ENCODE data around the gene TWIST2. TPM values are rescaled to one million over a fixed set of nuclear protein-coding genes. Genes with fewer than 3 reads are reported as not detected.

TWIST2 gene
- total RNA-seq, 2 donors from 2014 or later = 41.4 to 62.1 TPM

DNA sequence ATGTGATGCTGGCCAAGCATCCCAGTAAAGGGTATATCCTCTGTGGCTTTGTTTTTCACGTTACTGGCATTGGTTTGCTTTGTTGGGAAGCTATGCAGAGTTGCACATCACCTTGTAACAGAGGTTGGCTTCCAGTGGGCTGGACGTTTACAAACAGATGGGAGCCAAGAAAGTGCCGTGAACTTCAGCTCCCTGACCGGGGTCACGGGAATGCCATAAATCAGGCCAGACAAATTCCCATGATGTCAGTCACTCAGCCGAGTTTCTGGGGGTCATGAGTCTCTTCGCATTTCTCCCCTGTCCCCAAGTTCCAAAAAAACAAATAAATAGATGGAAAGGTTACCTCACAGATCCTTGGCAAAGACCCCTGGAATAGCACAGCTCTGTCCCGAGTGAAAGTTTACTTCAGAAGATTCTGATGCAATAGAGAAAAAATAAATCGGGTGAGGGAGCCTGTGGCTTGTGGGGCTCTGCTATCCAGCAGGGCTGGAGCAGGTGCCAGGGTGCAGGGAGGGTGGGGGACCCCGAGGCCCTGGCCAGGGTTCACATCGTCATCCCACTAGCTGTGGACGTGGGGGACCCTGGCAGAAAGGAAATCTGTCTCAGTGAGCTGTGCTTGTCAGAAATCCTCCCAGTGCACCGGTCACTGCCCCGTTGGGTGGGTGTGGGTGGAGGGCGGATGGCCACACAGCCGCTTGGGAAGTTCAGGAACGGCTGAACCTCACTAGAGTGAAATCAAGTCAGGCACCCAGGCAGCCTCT is 27.8 kb downstream of the TWIST2 start:
- H3K27ac ChIP-seq = no peak overlapping the region
- no peaks in the 10 kb centered on the region for H3K9me3 ChIP-seq
- no peaks in the 10 kb centered on the region for H3K4me1 ChIP-seq (ENCODE audit: control insufficient read depth in 1 of 2, low read depth in 2 of 2)
- H3K27me3 ChIP-seq (replicated peaks; ENCODE audit: insufficient read depth) = no peaks in the 10 kb centered on the region
- H3K36me3 ChIP-seq = no peaks in the 10 kb centered on the region
- H3K4me3 ChIP-seq = no peak overlapping the region
- no peak for DNase-seq (ENCODE audit: low spot score)
- no peak for ATAC-seq (ENCODE audit: insufficient number of reproducible peaks, low FRiP score, low read depth)
- TF ChIP-seq, protein P1, sequence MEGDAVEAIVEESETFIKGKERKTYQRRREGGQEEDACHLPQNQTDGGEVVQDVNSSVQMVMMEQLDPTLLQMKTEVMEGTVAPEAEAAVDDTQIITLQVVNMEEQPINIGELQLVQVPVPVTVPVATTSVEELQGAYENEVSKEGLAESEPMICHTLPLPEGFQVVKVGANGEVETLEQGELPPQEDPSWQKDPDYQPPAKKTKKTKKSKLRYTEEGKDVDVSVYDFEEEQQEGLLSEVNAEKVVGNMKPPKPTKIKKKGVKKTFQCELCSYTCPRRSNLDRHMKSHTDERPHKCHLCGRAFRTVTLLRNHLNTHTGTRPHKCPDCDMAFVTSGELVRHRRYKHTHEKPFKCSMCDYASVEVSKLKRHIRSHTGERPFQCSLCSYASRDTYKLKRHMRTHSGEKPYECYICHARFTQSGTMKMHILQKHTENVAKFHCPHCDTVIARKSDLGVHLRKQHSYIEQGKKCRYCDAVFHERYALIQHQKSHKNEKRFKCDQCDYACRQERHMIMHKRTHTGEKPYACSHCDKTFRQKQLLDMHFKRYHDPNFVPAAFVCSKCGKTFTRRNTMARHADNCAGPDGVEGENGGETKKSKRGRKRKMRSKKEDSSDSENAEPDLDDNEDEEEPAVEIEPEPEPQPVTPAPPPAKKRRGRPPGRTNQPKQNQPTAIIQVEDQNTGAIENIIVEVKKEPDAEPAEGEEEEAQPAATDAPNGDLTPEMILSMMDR (IDR thresholded peaks at IDR 0.05) = no peak

DNA sequence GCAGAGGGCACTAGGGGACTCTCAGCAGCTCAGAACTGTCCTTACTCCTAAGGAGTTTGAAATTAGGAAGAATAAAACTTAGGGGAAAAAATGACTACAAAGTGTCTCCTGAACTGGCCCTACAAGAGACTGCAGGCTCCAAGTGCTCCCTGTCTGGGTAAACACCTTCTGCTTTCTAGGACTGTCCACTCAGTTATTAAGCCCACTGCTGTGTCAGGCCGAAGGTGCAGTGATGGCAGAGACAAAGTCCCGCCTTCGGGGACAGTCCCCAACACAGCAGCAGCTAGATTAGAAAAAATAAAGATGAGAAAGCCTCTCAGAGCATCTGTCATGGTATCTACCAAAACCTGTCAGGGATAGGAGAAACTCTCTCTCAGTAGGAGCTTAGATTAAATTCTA is 28.3 kb downstream of the TWIST2 start:
- DNase-seq (ENCODE audit: low spot score) (no peak), ATAC-seq (ENCODE audit: insufficient number of reproducible peaks, low FRiP score, low read depth) (no peak)
- no peaks in the 10 kb centered on the region for H3K9me3 ChIP-seq
- no peaks in the 10 kb centered on the region for H3K4me1 ChIP-seq (ENCODE audit: control insufficient read depth in 1 of 2, low read depth in 2 of 2)
- H3K36me3 ChIP-seq = no peaks in the 10 kb centered on the region
- TF ChIP-seq, protein P1 (IDR thresholded peaks at IDR 0.05) = no peak
- no peaks in the 10 kb centered on the region for H3K27me3 ChIP-seq (replicated peaks; ENCODE audit: insufficient read depth)
- H3K27ac ChIP-seq = no peak overlapping the region
- no peak overlapping the region for H3K4me3 ChIP-seq

DNA sequence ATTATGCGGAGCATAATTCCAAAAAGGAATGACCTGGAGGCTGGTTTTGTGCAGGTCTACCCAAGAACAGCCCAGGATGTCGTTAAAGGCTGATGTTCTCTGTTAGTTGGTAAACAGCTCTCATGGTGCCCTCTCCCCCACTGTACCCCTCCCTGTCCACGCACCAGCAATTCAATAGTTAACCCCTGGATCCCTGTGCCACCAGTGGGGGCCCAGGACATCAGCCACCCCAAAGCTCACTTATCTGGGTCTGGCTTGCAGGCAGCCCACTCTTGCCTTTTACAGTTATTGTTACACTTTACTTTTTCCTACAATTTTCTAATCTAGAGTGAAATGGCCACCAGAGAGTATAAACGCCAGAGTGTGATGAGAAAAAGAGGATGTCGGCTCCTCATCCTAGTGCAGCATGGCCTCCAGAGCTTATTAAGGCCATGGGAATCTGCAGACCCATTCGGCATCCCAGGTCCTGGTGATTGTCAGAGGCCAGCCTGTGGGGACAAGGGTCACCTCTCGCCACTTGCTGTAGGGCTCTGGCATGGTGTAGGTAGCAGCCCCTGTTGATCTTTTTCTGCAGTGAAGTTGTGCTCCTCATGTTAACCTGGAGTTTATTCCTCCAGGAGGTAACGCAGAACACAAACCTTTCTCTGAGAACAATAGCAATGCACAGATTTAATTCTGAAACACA is 30.3 kb downstream of the TWIST2 start:
- DNase-seq (ENCODE audit: low spot score) = no peak
- TF ChIP-seq, protein P1 (IDR thresholded peaks at IDR 0.05) = no peak

DNA sequence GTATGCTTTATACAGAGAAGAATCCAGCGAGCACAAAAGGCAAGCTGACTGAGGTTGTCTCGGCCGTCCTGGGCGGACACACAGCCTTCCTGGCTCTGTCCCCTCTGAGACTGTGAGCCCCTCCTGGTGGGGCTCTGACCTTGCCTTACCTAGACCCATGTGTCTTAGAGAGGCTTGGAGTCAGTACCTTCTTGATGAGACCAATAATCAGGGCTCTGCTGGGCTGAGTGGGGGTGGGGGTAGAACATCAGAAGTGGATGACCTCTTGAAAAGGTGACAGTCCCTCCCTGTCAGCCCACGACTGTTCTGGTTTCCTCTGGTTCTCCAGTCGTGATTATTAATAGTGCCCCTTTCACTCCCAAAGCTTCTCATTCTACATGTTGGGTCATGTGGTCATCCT is 31.2 kb downstream of the TWIST2 start:
- Histone ChIP-seq H3K9me3 (no peaks in the 10 kb centered on the region), H3K4me1 (ENCODE audit: control insufficient read depth in 1 of 2, low read depth in 2 of 2) (no peaks in the 10 kb centered on the region)
- no peak for DNase-seq (ENCODE audit: low spot score)

More for the DNA sequence above, 30.3 kb downstream of the TWIST2 start:
- no peak overlapping the region for H3K4me3 ChIP-seq
- H3K4me1 ChIP-seq (ENCODE audit: control insufficient read depth in 1 of 2, low read depth in 2 of 2) = no peaks in the 10 kb centered on the region
- H3K36me3 ChIP-seq = no peaks in the 10 kb centered on the region
- ATAC-seq (ENCODE audit: insufficient number of reproducible peaks, low FRiP score, low read depth) = no peak
- H3K9me3 ChIP-seq = no peaks in the 10 kb centered on the region
- no peak overlapping the region for H3K27ac ChIP-seq
- H3K27me3 ChIP-seq (replicated peaks; ENCODE audit: insufficient read depth) = no peaks in the 10 kb centered on the region

More for the DNA sequence above, 31.2 kb downstream of the TWIST2 start:
- Histone ChIP-seq H3K36me3 (no peaks in the 10 kb centered on the region), H3K27ac (no peak overlapping the region), H3K27me3 (replicated peaks; ENCODE audit: insufficient read depth) (no peaks in the 10 kb centered on the region), H3K4me3 (no peak overlapping the region)
- no peak for ATAC-seq (ENCODE audit: insufficient number of reproducible peaks, low FRiP score, low read depth)
- TF ChIP-seq, protein P1 (IDR thresholded peaks at IDR 0.05) = no peak

All from thoracic aorta (tissue), 2 donors.